GM10266 (cell line): ENCODE results near the gene CACNA1H.
"Not testable (repeated sequence)": the region's sequence is repeated elsewhere in the genome, so short reads cannot be mapped to it uniquely, and the experiment has no call there.

Experiments used
- DNase-seq: peaks from one replicate; pipeline ENCODE4 v3.0.0; 2012; ENCODE audit errors: extremely low spot score
- CTCF ChIP-seq: IDR thresholded peaks from 2 replicates; pipeline ENCODE4 v1.5.1; 2012; ENCODE audit warnings: mild to moderate bottlenecking, low read depth; ENCODE audit not compliant: control insufficient read depth, insufficient read depth; ENCODE audit errors: missing control alignments

The CACNA1H gene

DNA sequence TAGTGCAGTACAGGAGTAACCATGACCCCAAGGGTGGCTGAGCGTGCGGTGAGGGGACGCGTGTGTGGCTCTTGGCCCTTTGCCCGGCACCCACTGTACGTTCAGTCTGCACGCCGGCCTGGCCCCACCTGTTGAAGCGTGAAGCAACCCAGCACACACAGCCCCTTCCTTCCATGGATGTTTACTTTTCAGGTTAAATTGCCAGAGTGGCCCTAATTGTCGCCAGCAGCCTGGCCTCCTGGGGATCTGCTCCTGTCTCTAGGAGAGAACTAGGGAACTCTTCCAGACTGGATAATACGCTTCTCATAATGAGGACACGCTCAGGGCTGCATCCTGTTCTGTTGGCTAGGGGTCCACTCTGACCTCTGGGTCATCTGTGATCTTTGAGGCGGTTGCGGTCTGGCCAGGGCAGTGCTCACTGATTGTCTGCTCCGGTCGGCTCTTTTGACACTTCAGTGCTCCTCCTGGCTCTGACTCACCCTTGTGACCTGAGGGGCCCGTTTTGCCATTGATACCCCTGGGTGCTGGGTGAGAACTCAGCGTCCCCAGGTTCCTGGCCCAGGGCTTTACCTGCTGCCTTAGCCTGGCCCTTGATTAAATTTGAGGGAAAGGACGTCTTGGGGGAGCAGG, 44.4 kb downstream of the CACNA1H start:
- no peak for TF ChIP-seq CTCF
- no peak for DNase-seq

- no peak for DNase-seq
- no peak for TF ChIP-seq CTCF
Measured at GRCh38 chr16:1198194-1198593, 45.3 kb downstream of the CACNA1H start.

- not testable (repeated sequence) for DNase-seq
Measured at GRCh38 chr16:1198671-1199346, 45.9 kb downstream of the CACNA1H start.

GRCh38 chr16:1199347-1200013, 46.6 kb downstream of the CACNA1H start:
- TF ChIP-seq CTCF: no peak
- DNase-seq: no peak

DNA sequence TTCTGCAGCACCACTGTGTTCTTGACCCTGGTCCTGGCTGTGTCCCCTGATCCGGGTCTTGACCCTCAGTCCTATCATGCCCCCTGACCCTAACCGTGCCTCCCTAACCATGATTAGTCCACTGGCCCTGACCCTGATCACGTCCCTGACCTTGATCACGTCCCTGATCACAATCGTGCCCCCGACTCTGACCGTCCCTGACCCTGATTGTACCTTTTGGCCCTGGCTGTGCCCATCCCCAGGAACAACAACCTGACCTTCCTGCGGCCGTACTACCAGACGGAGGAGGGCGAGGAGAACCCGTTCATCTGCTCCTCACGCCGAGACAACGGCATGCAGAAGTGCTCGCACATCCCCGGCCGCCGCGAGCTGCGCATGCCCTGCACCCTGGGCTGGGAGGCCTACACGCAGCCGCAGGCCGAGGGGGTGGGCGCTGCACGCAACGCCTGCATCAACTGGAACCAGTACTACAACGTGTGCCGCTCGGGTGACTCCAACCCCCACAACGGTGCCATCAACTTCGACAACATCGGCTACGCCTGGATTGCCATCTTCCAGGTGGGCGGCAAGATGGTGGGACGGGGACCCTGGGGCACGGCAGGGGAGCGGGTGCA, 47.2 kb downstream of the CACNA1H start:
- no peak for TF ChIP-seq CTCF
- DNase-seq: no peak

- TF ChIP-seq CTCF: no peak
- DNase-seq: no peak
Measured at GRCh38 chr16:1201444-1201843, 48.5 kb downstream of the CACNA1H start.

GRCh38 chr16:1202274-1202673, 49.4 kb downstream of the CACNA1H start:
- TF ChIP-seq CTCF: no peak
- DNase-seq: no peak
